ENCODE results near the gene PCNT. TPM values are rescaled to one million over a fixed set of nuclear protein-coding genes. Genes with fewer than 3 reads are reported as not detected.

Gene PCNT
- total RNA-seq, 1 experiment from 2014 or later = 41.0 TPM

GRCh38 chr21:46412521-46413364 is 88.8 kb downstream of the PCNT start:
- Mint-ChIP-seq H3K36me3 (peaks cover 17% of the 10 kb centered on the region), H3K4me1 (peaks cover 32% of the 10 kb centered on the region), H3K4me3 (no peak overlapping the region), H3K27me3 (ENCODE audit: low read depth) (no peaks in the 10 kb centered on the region), H3K9me3 (no peaks in the 10 kb centered on the region), H3K27ac (peak overlapping the region; percentile 93)
- ChIA-PET CTCF (interaction anchor here (1.6 kb wide), 1 partner anchor 11 kb away, joined by 4 read pairs; no protein-coding TSS in a partner anchor), POLR2A (no interaction called here)
- no peak for TF ChIP-seq NFATC4 (CRISPR knock-in tag; IDR thresholded peaks at IDR 0.05)
- no peak for TF ChIP-seq E2F1 (CRISPR knock-in tag; IDR thresholded peaks at IDR 0.05)
- TF ChIP-seq, protein P1, sequence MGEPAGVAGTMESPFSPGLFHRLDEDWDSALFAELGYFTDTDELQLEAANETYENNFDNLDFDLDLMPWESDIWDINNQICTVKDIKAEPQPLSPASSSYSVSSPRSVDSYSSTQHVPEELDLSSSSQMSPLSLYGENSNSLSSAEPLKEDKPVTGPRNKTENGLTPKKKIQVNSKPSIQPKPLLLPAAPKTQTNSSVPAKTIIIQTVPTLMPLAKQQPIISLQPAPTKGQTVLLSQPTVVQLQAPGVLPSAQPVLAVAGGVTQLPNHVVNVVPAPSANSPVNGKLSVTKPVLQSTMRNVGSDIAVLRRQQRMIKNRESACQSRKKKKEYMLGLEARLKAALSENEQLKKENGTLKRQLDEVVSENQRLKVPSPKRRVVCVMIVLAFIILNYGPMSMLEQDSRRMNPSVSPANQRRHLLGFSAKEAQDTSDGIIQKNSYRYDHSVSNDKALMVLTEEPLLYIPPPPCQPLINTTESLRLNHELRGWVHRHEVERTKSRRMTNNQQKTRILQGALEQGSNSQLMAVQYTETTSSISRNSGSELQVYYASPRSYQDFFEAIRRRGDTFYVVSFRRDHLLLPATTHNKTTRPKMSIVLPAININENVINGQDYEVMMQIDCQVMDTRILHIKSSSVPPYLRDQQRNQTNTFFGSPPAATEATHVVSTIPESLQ (CRISPR knock-in tag; IDR thresholded peaks at IDR 0.05) = no peak
- no peak for TF ChIP-seq GRHL2 (CRISPR knock-in tag; IDR thresholded peaks at IDR 0.05; ENCODE audit: insufficient replicate concordance, severe bottlenecking)
- TF ChIP-seq ZNF532 (CRISPR knock-in tag; IDR thresholded peaks at IDR 0.05; ENCODE audit: borderline replicate concordance) = no peak
- no peak for TF ChIP-seq AR (CRISPR knock-in tag; IDR thresholded peaks at IDR 0.05)
- no peak for TF ChIP-seq CDX4 (CRISPR knock-in tag; IDR thresholded peaks at IDR 0.05; ENCODE audit: borderline replicate concordance)
- TF ChIP-seq, protein P2, sequence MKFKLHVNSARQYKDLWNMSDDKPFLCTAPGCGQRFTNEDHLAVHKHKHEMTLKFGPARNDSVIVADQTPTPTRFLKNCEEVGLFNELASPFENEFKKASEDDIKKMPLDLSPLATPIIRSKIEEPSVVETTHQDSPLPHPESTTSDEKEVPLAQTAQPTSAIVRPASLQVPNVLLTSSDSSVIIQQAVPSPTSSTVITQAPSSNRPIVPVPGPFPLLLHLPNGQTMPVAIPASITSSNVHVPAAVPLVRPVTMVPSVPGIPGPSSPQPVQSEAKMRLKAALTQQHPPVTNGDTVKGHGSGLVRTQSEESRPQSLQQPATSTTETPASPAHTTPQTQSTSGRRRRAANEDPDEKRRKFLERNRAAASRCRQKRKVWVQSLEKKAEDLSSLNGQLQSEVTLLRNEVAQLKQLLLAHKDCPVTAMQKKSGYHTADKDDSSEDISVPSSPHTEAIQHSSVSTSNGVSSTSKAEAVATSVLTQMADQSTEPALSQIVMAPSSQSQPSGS (CRISPR knock-in tag; IDR thresholded peaks at IDR 0.05; ENCODE audit: borderline replicate concordance, low read depth) = no peak
- no peak for TF ChIP-seq ZNF121 (CRISPR knock-in tag; IDR thresholded peaks at IDR 0.05)
- TF ChIP-seq E2F5 (CRISPR knock-in tag; IDR thresholded peaks at IDR 0.05) = no peak
- TF ChIP-seq NFE2L1 (CRISPR knock-in tag; IDR thresholded peaks at IDR 0.05) = no peak
- TF ChIP-seq JUN (CRISPR knock-in tag; IDR thresholded peaks at IDR 0.05) = no peak
- no peak for TF ChIP-seq E2F4 (CRISPR knock-in tag; IDR thresholded peaks at IDR 0.05; ENCODE audit: borderline replicate concordance, low read depth)
- TF ChIP-seq IRF1 (CRISPR knock-in tag; IDR thresholded peaks at IDR 0.05) = no peak
- TF ChIP-seq TCF7 (CRISPR knock-in tag; IDR thresholded peaks at IDR 0.05; ENCODE audit: low read depth) = no peak
- TF ChIP-seq NR1H2 (CRISPR knock-in tag; IDR thresholded peaks at IDR 0.05) = no peak
- no peak for TF ChIP-seq FOXJ3 (CRISPR knock-in tag; IDR thresholded peaks at IDR 0.05; ENCODE audit: borderline replicate concordance)
- no peak for TF ChIP-seq CREB1 (CRISPR knock-in tag; IDR thresholded peaks at IDR 0.05)
- TF ChIP-seq, protein P3, sequence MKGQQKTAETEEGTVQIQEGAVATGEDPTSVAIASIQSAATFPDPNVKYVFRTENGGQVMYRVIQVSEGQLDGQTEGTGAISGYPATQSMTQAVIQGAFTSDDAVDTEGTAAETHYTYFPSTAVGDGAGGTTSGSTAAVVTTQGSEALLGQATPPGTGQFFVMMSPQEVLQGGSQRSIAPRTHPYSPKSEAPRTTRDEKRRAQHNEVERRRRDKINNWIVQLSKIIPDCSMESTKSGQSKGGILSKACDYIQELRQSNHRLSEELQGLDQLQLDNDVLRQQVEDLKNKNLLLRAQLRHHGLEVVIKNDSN (CRISPR knock-in tag; IDR thresholded peaks at IDR 0.05) = no peak
- no peak for ATAC-seq
- no peak for DNase-seq (ENCODE audit: low spot score)
